HFFc6 (cell line): ENCODE data around the gene POGLUT2. TPM values are rescaled to one million over a fixed set of nuclear protein-coding genes. Genes with fewer than 3 reads are reported as not detected.

Experiments used
- total RNA-seq, 6 experiments: library from RNA; stranded (reverse); fragmentation: NEBNext Ultra II Directional; extraction: Animal tissue kit (Norgen Biotek cat#: 25700); gene quantifications; 2 replicates in 1 of 6; 3 replicates in 5 of 6; pipeline ENCODE4 v1.2.3, GENCODE V29; 2021

POGLUT2 gene
- total RNA-seq, 6 experiments from 2014 or later: 12.0 to 26.8 (median 13.8) TPM

Other genes with a start within 250 kb of the POGLUT2 start
- gene TPP2, start 202.0 kb downstream of the POGLUT2 start, total RNA-seq: 10 to 100 TPM; 41.9 to 52.5 (median 44.6) TPM
- not detected for gene METTL21C, start 103.9 kb downstream of the POGLUT2 start, total RNA-seq
- gene TEX30, start 25.2 kb downstream of the POGLUT2 start, total RNA-seq: 10 to 100 TPM in 5 of 6 experiments, 1 to 10 TPM in 1; 9.0 to 19.4 (median 16.2) TPM
- gene BIVM, start 143 bp upstream of the POGLUT2 start, total RNA-seq: 10 to 100 TPM; 16.6 to 24.0 (median 18.9) TPM
- 10 to 100 TPM; 54.1 to 64.4 (median 59.8) TPM for gene ERCC5, start 47.1 kb upstream of the POGLUT2 start, total RNA-seq